ENCODE measurements around the gene GARNL3. TPM values are rescaled to one million over a fixed set of nuclear protein-coding genes. Genes with fewer than 3 reads are reported as not detected.
A peak's percentile ranks its signal among the peaks of the same experiment; 100 is the strongest.

GARNL3 gene
- total RNA-seq, 2 experiments from 2014 or later = 0.63 to 1.8 TPM

- Mint-ChIP-seq H3K9me3 (no peaks in the 10 kb centered on the region), H3K36me3 (ENCODE audit: low read depth) (peaks cover 12% of the 10 kb centered on the region), H3K27ac (peak overlapping the region; percentile 90), H3K4me3 (peak overlapping the region; percentile 89), H3K27me3 (peaks cover 22% of the 10 kb centered on the region), H3K4me1 (ENCODE audit: low read depth) (peaks cover 41% of the 10 kb centered on the region)
- no peaks in the 10 kb centered on the region for H3K9me3 ChIP-seq (ENCODE audit: control insufficient read depth in 1 of 2, insufficient read depth in 1 of 2, low read length in 2 of 2)
- no peaks in the 10 kb centered on the region for H3K27me3 ChIP-seq (ENCODE audit: control insufficient read depth in 1 of 2, insufficient read depth in 2 of 2, low read length in 2 of 2)
- H3K4me3 ChIP-seq (ENCODE audit: low read length) = no peak overlapping the region
- ATAC-seq (ENCODE audit: poor library complexity) (no peak), DNase-seq (no peak)
- ChIA-PET POLR2A (interaction anchor here (2.2 to 4.0 kb wide), 3 partner anchors 9 to 227 kb away, joined by 16 to 26 read pairs (median 22); partner anchors contain the start of genes LRSAM1 and RPL12), CTCF (interaction anchor here (0.7 to 2.3 kb wide), 2 partner anchors 9 to 22 kb away, joined by 3 to 6 read pairs; no protein-coding TSS in a partner anchor)
- H3K36me3 ChIP-seq (ENCODE audit: insufficient read depth, low read length) = no peaks in the 10 kb centered on the region
- TF ChIP-seq CTCF (IDR thresholded peaks at IDR 0.05) = no peak
- intact Hi-C loops (cut with DNase I, micrococcal nuclease) = loop anchor here in 1 of 2 experiments (10.0 kb wide), 1 partner anchor 932 kb away; no protein-coding TSS in a partner anchor
- H3K27ac ChIP-seq (ENCODE audit: low read depth in 1 of 2, low read length in 2 of 2) = no peak overlapping the region
- peaks cover 35% of the 10 kb centered on the region for H3K4me1 ChIP-seq (ENCODE audit: insufficient read depth, low read length)
These were observed 41.3 kb upstream of the GARNL3 start for GRCh38 chr9:127223266-127223665.

GRCh38 chr9:127223810-127224177 lies 40.8 kb upstream of the GARNL3 start:
- no peaks in the 10 kb centered on the region for H3K27me3 ChIP-seq (ENCODE audit: control insufficient read depth in 1 of 2, insufficient read depth in 2 of 2, low read length in 2 of 2)
- Mint-ChIP-seq H3K27ac (peak overlapping the region; percentile 90), H3K9me3 (no peaks in the 10 kb centered on the region), H3K4me3 (peak overlapping the region; percentile 89), H3K4me1 (ENCODE audit: low read depth) (peaks cover 41% of the 10 kb centered on the region), H3K36me3 (ENCODE audit: low read depth) (peaks cover 12% of the 10 kb centered on the region), H3K27me3 (peaks cover 23% of the 10 kb centered on the region)
- H3K4me1 ChIP-seq (ENCODE audit: insufficient read depth, low read length) = peaks cover 35% of the 10 kb centered on the region
- no peak for TF ChIP-seq CTCF (IDR thresholded peaks at IDR 0.05)
- H3K4me3 ChIP-seq (ENCODE audit: low read length) = peak overlapping the region; percentile 67
- intact Hi-C loops (cut with DNase I, micrococcal nuclease) = loop anchor here (1.0 to 10.0 kb wide), 3 partner anchors 22 to 931 kb away; partner anchors contain the start of gene SLC2A8 (in 1 of the 2)
- ChIA-PET CTCF (interaction anchor here (0.7 to 2.3 kb wide), 2 partner anchors 9 to 21 kb away, joined by 3 to 6 read pairs; no protein-coding TSS in a partner anchor), POLR2A (interaction anchor here (1.0 to 4.0 kb wide), 5 partner anchors 9 to 418 kb away, joined by 3 to 26 read pairs (median 16); partner anchors contain the start of genes LRSAM1, RPL12 and ZBTB43)
- peak; percentile 1 for ATAC-seq (ENCODE audit: poor library complexity)
- H3K27ac ChIP-seq (ENCODE audit: low read depth in 1 of 2, low read length in 2 of 2) = no peak overlapping the region
- H3K36me3 ChIP-seq (ENCODE audit: insufficient read depth, low read length) = no peaks in the 10 kb centered on the region
- H3K9me3 ChIP-seq (ENCODE audit: control insufficient read depth in 1 of 2, insufficient read depth in 1 of 2, low read length in 2 of 2) = no peaks in the 10 kb centered on the region
- DNase-seq = peak in 1 of 14 experiments; percentile 23

DNA sequence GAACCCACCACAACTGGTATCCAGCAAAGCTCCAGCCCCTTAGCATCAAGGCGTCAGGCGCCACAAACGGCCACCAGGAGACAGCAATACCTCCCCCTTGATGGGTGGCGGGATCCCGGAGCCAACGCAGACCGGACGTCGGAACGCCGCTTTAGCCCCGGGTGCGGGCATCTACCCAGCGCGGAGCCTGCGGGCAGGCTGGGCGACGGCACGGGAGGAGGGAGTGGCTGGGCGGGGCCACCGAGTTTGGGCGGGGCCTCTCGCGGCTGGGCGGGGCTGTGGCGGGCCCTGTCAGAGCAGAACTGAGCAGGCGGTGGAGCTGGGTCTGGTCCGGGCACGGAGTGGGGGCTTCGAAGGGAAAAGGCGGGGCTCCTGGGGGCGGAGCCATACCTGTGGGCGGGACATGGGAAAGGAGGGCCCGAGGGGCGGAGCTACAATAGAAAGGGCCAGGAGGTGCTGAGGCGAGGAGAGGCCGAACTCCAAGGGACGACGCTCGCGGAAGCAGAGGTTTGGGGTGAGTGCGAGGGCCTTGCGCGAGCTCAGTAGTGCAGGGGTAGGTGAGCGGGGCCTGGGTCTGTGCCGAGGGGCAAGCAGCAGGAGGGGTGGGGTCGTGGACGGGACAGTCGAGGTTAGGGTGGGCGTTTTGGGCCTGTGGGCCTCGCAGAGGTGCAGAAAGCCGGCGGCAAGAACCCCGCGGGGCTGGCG lies 40.2 kb upstream of the GARNL3 start:
- H3K4me1 ChIP-seq (ENCODE audit: insufficient read depth, low read length) = peaks cover 35% of the 10 kb centered on the region
- peak overlapping the region; percentile 67 for H3K4me3 ChIP-seq (ENCODE audit: low read length)
- TF ChIP-seq CTCF (IDR thresholded peaks at IDR 0.05) = no peak
- peak overlapping the region; percentile 90 for H3K27ac Mint-ChIP-seq
- peaks cover 28% of the 10 kb centered on the region for H3K27me3 Mint-ChIP-seq
- intact Hi-C loops (cut with DNase I, micrococcal nuclease) = loop anchor here (1.0 to 10.0 kb wide), 3 partner anchors 21 to 930 kb away; partner anchors contain the start of gene SLC2A8 (in 1 of the 2)
- H3K36me3 ChIP-seq (ENCODE audit: insufficient read depth, low read length) = no peaks in the 10 kb centered on the region
- H3K4me3 Mint-ChIP-seq = peak overlapping the region; percentile 89
- no peaks in the 10 kb centered on the region for H3K9me3 Mint-ChIP-seq
- DNase-seq (peak; percentile 74 to 93 (median 86)), ATAC-seq (ENCODE audit: poor library complexity) (peak; percentile 77)
- POLR2A ChIA-PET = interaction anchor here (0.6 to 4.0 kb wide), 10 partner anchors 8 to 697 kb away, joined by 3 to 26 read pairs (median 4); partner anchors contain the start of genes LRSAM1, RPL12, ZBTB43 and ZNF79
- no peak overlapping the region for H3K27ac ChIP-seq (ENCODE audit: low read depth in 1 of 2, low read length in 2 of 2)
- no peaks in the 10 kb centered on the region for H3K27me3 ChIP-seq (ENCODE audit: control insufficient read depth in 1 of 2, insufficient read depth in 2 of 2, low read length in 2 of 2)
- CTCF ChIA-PET = interaction anchor here (0.7 to 2.3 kb wide), 5 partner anchors 10 to 284 kb away, joined by 3 to 6 read pairs (median 3); partner anchors contain the start of gene SLC2A8
- peaks cover 41% of the 10 kb centered on the region for H3K4me1 Mint-ChIP-seq (ENCODE audit: low read depth)
- H3K36me3 Mint-ChIP-seq (ENCODE audit: low read depth) = peaks cover 12% of the 10 kb centered on the region
- no peaks in the 10 kb centered on the region for H3K9me3 ChIP-seq (ENCODE audit: control insufficient read depth in 1 of 2, insufficient read depth in 1 of 2, low read length in 2 of 2)

Data from CD4-positive, alpha-beta T cell (primary cell).